Lung (tissue), 12 donors: ENCODE results near the gene HLA-G. TPM values are rescaled to one million over a fixed set of nuclear protein-coding genes. Genes with fewer than 3 reads are reported as not detected.
A peak's percentile ranks its signal among the peaks of the same experiment; 100 is the strongest.

Experiments
- ATAC-seq: fragments of 200-7000 bp; cut with Tn5 transposase; one replicate; pipeline ENCODE4 v1.9.1; 2020; ENCODE audit warnings: moderate number of reproducible peaks; ENCODE audit not compliant: insufficient read depth, low FRiP score
- DNase-seq, 3 donors: peaks; one replicate each; pipeline ENCODE4 v3.0.0-alpha.2; 2013 to 2017
- H3K27ac ChIP-seq, 2 donors: one replicate each; pipeline ENCODE4 v1.5.1; 2013; ENCODE audit warnings: mild to moderate bottlenecking in 2 of 2, moderate library complexity in 2 of 2, control low read depth in 1 of 2, inconsistent platforms in 1 of 2, low read depth in 1 of 2, low read length in 1 of 2
- H3K27me3 ChIP-seq, 3 donors: one replicate each; pipeline ENCODE4 v1.5.1; 2013; ENCODE audit warnings: low read length in 2 of 3; ENCODE audit not compliant: control insufficient read depth in 3 of 3, insufficient read depth in 3 of 3
- H3K36me3 ChIP-seq, 4 donors: one replicate each; pipeline ENCODE4 v1.5.1; 2013; ENCODE audit warnings: low read length in 4 of 4, mild to moderate bottlenecking in 1 of 4, moderate library complexity in 1 of 4; ENCODE audit not compliant: control insufficient read depth in 4 of 4, insufficient read depth in 4 of 4
- H3K4me1 ChIP-seq, 5 donors: one replicate each; pipeline ENCODE4 v1.5.1; 2013; ENCODE audit warnings: low read length in 5 of 5, mild to moderate bottlenecking in 2 of 5, moderate library complexity in 1 of 5; ENCODE audit not compliant: control insufficient read depth in 5 of 5, insufficient read depth in 5 of 5
- H3K4me3 ChIP-seq: one replicate; pipeline ENCODE4 v1.5.1; 2013; ENCODE audit warnings: mild to moderate bottlenecking, control low read depth, moderate library complexity
- H3K9ac ChIP-seq, 2 donors: one replicate each; pipeline ENCODE4 v1.5.1; 2013; ENCODE audit warnings: low read length in 2 of 2, control low read depth in 1 of 2; ENCODE audit not compliant: insufficient read depth in 1 of 2
- H3K9me3 ChIP-seq, 4 donors: one replicate each; pipeline ENCODE4 v1.5.1; 2013; ENCODE audit warnings: low read length in 3 of 4, mild to moderate bottlenecking in 1 of 4, moderate library complexity in 1 of 4; ENCODE audit not compliant: control insufficient read depth in 4 of 4, insufficient read depth in 3 of 4
- CTCF ChIP-seq: IDR thresholded peaks from 2 replicates; pipeline ENCODE4 v1.5.1; 2012; ENCODE audit warnings: mild to moderate bottlenecking; ENCODE audit errors: control extremely low read depth, extremely low read depth
- WGBS, 2 donors: extraction: QIAGEN DNeasy Blood & Tissue Kit; methylation state at CpG; one replicate each; pipeline ENCODE4 v1.1.7; 2013; 5-methylcytosine and 5-hydroxymethylcytosine counted together
- polyA plus RNA-seq, 2 donors: library from polyadenylated mRNA; stranded (reverse); fragments of 200-250 nt; gene quantifications; one replicate each; pipeline ENCODE4 v1.2.1, GENCODE V29; 2013
- total RNA-seq, 2 donors: library from RNA; depleted of rRNA in 1 of 2; stranded (reverse); fragments of >200 nt in 1 of 2; gene quantifications; one replicate each; pipeline ENCODE4 v1.2.1, GENCODE V29; 2014 to 2021
- donor health status: control.
- donor health status: control.
- donor health status: Bipolar disorder and iron deficiency.
- donor health status: healthy.
- donor health status: DM: yes; HTN: yes; CAD: no.

HLA-G gene
- total and polyA plus RNA-seq, 4 donors = 0.23 to 8.9 (median 4.3) TPM

- peaks cover 0 to 5% (median 0%) of the 10 kb centered on the region in 3 donors for H3K27me3 ChIP-seq
- no peak overlapping the region for H3K4me3 ChIP-seq
- H3K27ac ChIP-seq = no peak overlapping the region
- no peak for DNase-seq
- H3K4me1 ChIP-seq = no peaks in the 10 kb centered on the region
- no peak overlapping the region for H3K9ac ChIP-seq
- WGBS, 2 donors = 59 to 72% methylated on average over 9 of the region's 9 CpGs
- no peaks in the 10 kb centered on the region for H3K9me3 ChIP-seq
- TF ChIP-seq CTCF = no peak
- ATAC-seq = no peak
- H3K36me3 ChIP-seq = no peaks in the 10 kb centered on the region
These were observed 13.1 kb upstream of the HLA-G start for GRCh38 chr6:29814379-29815117.

DNA sequence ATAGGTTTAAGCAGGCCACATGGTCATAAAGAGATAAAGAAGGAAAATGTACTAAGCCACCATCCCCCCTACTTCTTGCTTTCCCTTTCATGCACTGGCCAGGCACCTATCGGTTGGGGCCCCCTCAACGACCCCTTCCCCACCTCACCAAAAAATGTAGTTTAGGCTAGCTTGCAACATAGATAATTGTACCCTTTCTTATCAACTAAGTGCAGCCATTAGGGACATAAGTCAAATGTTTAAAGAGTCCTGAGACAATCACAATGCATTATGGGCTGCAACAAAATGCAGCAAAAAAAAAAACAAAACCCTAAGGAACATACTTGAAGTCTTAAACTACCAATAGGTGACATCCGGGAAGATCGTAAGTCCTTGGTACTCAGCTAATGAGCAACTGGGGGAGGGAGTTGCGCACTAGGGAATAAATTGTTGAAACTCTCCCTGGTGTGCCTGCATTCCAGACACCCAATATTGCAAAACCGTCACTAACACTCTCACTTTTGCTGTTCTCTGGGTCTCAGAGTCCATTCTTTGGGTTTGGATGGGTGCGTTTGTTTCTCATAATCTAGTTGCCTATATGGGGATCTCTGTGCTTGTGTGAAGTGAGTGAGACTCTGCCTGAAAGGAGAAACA, 12.4 kb upstream of the HLA-G start:
- no peak overlapping the region for H3K4me3 ChIP-seq
- no peak overlapping the region for H3K9ac ChIP-seq
- no peak overlapping the region for H3K27ac ChIP-seq
- no peaks in the 10 kb centered on the region for H3K36me3 ChIP-seq
- H3K4me1 ChIP-seq = no peaks in the 10 kb centered on the region
- H3K27me3 ChIP-seq = no peaks in the 10 kb centered on the region
- no peaks in the 10 kb centered on the region for H3K9me3 ChIP-seq
- 64 to 79% methylated on average over 7 of the region's 7 CpGs for WGBS, 2 donors
- DNase-seq = peak in 1 of 3 donors; percentile 3
- no peak for TF ChIP-seq CTCF
- no peak for ATAC-seq

- no peak for TF ChIP-seq CTCF
- 31 to 78% methylated on average over 1 of the region's 1 CpG for WGBS, 2 donors
These were observed 11.6 kb upstream of the HLA-G start for GRCh38 chr6:29816030-29816429.

More at GRCh38 chr6:29816030-29816429, 11.6 kb upstream of the HLA-G start:
- Histone ChIP-seq H3K27me3 (no peaks in the 10 kb centered on the region), H3K9ac (no peak overlapping the region), H3K36me3 (no peaks in the 10 kb centered on the region), H3K27ac (no peak overlapping the region), H3K9me3 (no peaks in the 10 kb centered on the region), H3K4me3 (no peak overlapping the region), H3K4me1 (no peaks in the 10 kb centered on the region)
- ATAC-seq (no peak), DNase-seq (no peak)
